DND-41 (cell line): Measurements from ENCODE around the gene ZMYND10.

Source experiments
- ATAC-seq: fragments of 200-7000 bp; cut with Tn5 transposase; 3 replicates; pipeline ENCODE4 v1.9.1; 2021; ENCODE audit warnings: low read depth; ENCODE audit not compliant: insufficient read depth
- DNase-seq: peaks from one replicate; pipeline ENCODE4 v3.0.0-alpha.2; 2020
- H2AFZ ChIP-seq: 2 replicates; pipeline ENCODE4 v1.6.0; 2012; ENCODE audit warnings: low read depth, low read length
- H3K27ac ChIP-seq: 2 replicates; pipeline ENCODE4 v1.5.1; 2012; ENCODE audit warnings: low read length, inconsistent platforms
- H3K27me3 ChIP-seq: fragments of 200-600 bp; sonication (generic); 2 replicates; pipeline ENCODE4 v1.6.0; 2012; ENCODE audit warnings: low read length, mild to moderate bottlenecking, inconsistent platforms; ENCODE audit not compliant: insufficient read depth, poor library complexity
- H3K36me3 ChIP-seq: 2 replicates; pipeline ENCODE4 v1.5.1; 2012; ENCODE audit warnings: low read length, inconsistent platforms; ENCODE audit not compliant: insufficient read depth
- H3K4me1 ChIP-seq: 2 replicates; pipeline ENCODE4 v1.5.1; 2012; ENCODE audit warnings: mild to moderate bottlenecking, low read length; ENCODE audit not compliant: insufficient read depth
- H3K4me2 ChIP-seq: 2 replicates; pipeline ENCODE4 v1.6.0; 2012; ENCODE audit warnings: mild to moderate bottlenecking, moderate library complexity, low read length, inconsistent platforms; ENCODE audit not compliant: insufficient read depth
- H3K4me3 ChIP-seq, 2 experiments: fragments of 200-600 bp in 1 of 2; shearing (Covaris generic) in 1 of 2; 2 replicates each; pipeline ENCODE4 v1.5.1; 2012 to 2016; ENCODE audit warnings: inconsistent platforms in 2 of 2, low read length in 2 of 2, mild to moderate bottlenecking in 2 of 2, low read depth in 1 of 2, moderate library complexity in 1 of 2
- H3K79me2 ChIP-seq: 2 replicates; pipeline ENCODE4 v1.6.0; 2012; ENCODE audit warnings: low read length, inconsistent platforms; ENCODE audit not compliant: insufficient read depth
- H3K9ac ChIP-seq: 2 replicates; pipeline ENCODE4 v1.6.0; 2012; ENCODE audit warnings: low read depth, mild to moderate bottlenecking, inconsistent platforms, low read length, moderate library complexity
- H3K9me3 ChIP-seq: 2 replicates; pipeline ENCODE4 v1.5.1; 2012; ENCODE audit warnings: low read length, moderate library complexity, mild to moderate bottlenecking, inconsistent platforms; ENCODE audit not compliant: insufficient read depth, severe bottlenecking
- H4K20me1 ChIP-seq: 2 replicates; pipeline ENCODE4 v1.6.0; 2012; ENCODE audit warnings: low read length; ENCODE audit not compliant: insufficient read depth
- EZH2 ChIP-seq: IDR thresholded peaks from 3 replicates; pipeline ENCODE4 v1.6.1; 2012; ENCODE audit warnings: borderline replicate concordance, low read depth, mild to moderate bottlenecking, moderate library complexity, low read length, inconsistent platforms; ENCODE audit not compliant: severe bottlenecking
- TF ChIP-seq, protein P1 (sequence below): IDR thresholded peaks from 2 replicates; pipeline ENCODE4 v1.5.1; 2012; ENCODE audit warnings: borderline replicate concordance, low read length, moderate library complexity, mild to moderate bottlenecking; ENCODE audit not compliant: poor library complexity, severe bottlenecking; ENCODE audit errors: extremely low read depth

Gene ZMYND10

GRCh38 chr3:50333744-50334328, 11.7 kb downstream of the ZMYND10 start:
- H3K4me3 ChIP-seq, result 0 out of 4 replicates have a peak overlapping the region, but pooled peaks of 1 of the 2 experiments have one; percentile 29
- H3K4me2 ChIP-seq, result peak overlapping the region; percentile 81
- TF ChIP-seq, protein P1, sequence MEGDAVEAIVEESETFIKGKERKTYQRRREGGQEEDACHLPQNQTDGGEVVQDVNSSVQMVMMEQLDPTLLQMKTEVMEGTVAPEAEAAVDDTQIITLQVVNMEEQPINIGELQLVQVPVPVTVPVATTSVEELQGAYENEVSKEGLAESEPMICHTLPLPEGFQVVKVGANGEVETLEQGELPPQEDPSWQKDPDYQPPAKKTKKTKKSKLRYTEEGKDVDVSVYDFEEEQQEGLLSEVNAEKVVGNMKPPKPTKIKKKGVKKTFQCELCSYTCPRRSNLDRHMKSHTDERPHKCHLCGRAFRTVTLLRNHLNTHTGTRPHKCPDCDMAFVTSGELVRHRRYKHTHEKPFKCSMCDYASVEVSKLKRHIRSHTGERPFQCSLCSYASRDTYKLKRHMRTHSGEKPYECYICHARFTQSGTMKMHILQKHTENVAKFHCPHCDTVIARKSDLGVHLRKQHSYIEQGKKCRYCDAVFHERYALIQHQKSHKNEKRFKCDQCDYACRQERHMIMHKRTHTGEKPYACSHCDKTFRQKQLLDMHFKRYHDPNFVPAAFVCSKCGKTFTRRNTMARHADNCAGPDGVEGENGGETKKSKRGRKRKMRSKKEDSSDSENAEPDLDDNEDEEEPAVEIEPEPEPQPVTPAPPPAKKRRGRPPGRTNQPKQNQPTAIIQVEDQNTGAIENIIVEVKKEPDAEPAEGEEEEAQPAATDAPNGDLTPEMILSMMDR, result no peak
- no peak for TF ChIP-seq EZH2
- H4K20me1 ChIP-seq, result peaks cover 53% of the 10 kb centered on the region
- peaks cover 67% of the 10 kb centered on the region for H3K36me3 ChIP-seq
- H3K79me2 ChIP-seq, result peaks cover 75% of the 10 kb centered on the region
- H3K9ac ChIP-seq, result peak overlapping the region; percentile 39; the same call in 1 of the 2 replicates
- DNase-seq (no peak), ATAC-seq (no peak)
- H2AFZ ChIP-seq, result no peak overlapping the region
- H3K27ac ChIP-seq, result peak overlapping the region; percentile 48; the same call in 1 of the 2 replicates
- peaks cover 76% of the 10 kb centered on the region for H3K4me1 ChIP-seq
- no peaks in the 10 kb centered on the region for H3K9me3 ChIP-seq
- H3K27me3 ChIP-seq, result no peaks in the 10 kb centered on the region

DNA sequence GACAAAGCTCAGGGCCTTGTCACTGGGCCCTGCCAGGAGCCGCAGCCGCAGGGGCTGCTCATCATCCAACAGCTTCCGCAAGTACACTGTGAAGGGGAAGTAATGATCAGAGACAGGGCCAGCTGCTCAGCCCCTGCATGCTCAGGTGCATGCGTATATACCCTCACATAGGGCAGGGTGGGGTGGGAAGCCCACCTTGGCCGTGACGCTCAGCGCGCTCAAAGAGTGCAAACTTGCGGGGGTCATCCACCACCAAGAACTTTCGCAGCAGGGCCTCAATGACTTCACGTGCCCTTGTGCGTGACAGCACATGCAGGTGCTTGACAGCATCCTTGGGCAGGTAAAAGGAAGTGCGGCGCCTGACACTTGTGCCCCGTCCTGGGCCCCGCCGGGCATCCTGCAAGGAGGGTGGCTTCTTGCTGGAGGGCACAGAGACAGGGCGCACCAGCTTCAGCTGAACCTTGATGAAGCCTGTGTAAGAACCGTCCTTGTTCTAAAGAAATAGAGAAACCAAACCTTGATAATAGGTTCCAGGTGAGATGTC, 14.1 kb downstream of the ZMYND10 start:
- H3K9ac ChIP-seq, result no peak overlapping the region
- peaks cover 81% of the 10 kb centered on the region for H3K4me1 ChIP-seq
- H4K20me1 ChIP-seq, result peaks cover 62% of the 10 kb centered on the region
- ATAC-seq, result no peak
- H3K9me3 ChIP-seq, result no peaks in the 10 kb centered on the region
- peaks cover 69% of the 10 kb centered on the region for H3K79me2 ChIP-seq
- no peak overlapping the region for H3K27ac ChIP-seq
- no peak overlapping the region for H3K4me2 ChIP-seq
- TF ChIP-seq, protein P1, result no peak
- no peak for TF ChIP-seq EZH2
- no peaks in the 10 kb centered on the region for H3K27me3 ChIP-seq
- no peak overlapping the region for H2AFZ ChIP-seq
- no peak for DNase-seq
- H3K4me3 ChIP-seq, result no peak overlapping the region
- H3K36me3 ChIP-seq, result peaks cover 65% of the 10 kb centered on the region

DNA sequence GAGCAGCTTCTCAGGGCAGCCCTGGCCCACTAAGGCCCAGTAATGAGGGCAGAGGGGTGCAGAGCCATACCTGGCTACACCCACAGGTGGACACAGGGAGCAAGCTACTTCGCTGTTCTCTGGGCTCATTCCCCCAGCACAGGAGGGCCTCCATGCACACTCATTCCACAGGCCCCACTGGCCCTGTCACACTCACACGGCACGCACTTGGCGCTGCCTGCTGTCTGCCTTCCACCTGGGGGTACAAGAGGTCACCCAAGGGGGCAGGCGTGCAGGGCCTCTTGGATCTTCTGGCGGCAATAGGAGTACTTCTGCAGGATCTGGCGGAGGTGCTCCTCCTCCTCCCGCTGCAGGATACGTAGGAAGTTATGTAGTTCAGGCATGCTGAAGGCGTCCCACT, 15.2 kb downstream of the ZMYND10 start:
- DNase-seq (no peak), ATAC-seq (no peak)
- Histone ChIP-seq H3K4me1 (peaks cover 77% of the 10 kb centered on the region), H3K27me3 (no peaks in the 10 kb centered on the region), H2AFZ (no peak overlapping the region), H3K4me2 (no peak overlapping the region), H3K9ac (no peak overlapping the region), H4K20me1 (peaks cover 51% of the 10 kb centered on the region), H3K36me3 (peaks cover 66% of the 10 kb centered on the region), H3K9me3 (no peaks in the 10 kb centered on the region), H3K27ac (no peak overlapping the region), H3K4me3 (no peak overlapping the region), H3K79me2 (peaks cover 64% of the 10 kb centered on the region)
- TF ChIP-seq, protein P1, result no peak
- no peak for TF ChIP-seq EZH2
